Raji (cell line): Measurements from ENCODE around the gene CERS6.

Experiments
- POLR2A ChIP-seq: IDR thresholded peaks from 2 replicates; pipeline ENCODE4 v1.6.1; 2011; ENCODE audit warnings: low read depth, low read length, control low read depth; ENCODE audit not compliant: insufficient read depth

Gene CERS6

DNA sequence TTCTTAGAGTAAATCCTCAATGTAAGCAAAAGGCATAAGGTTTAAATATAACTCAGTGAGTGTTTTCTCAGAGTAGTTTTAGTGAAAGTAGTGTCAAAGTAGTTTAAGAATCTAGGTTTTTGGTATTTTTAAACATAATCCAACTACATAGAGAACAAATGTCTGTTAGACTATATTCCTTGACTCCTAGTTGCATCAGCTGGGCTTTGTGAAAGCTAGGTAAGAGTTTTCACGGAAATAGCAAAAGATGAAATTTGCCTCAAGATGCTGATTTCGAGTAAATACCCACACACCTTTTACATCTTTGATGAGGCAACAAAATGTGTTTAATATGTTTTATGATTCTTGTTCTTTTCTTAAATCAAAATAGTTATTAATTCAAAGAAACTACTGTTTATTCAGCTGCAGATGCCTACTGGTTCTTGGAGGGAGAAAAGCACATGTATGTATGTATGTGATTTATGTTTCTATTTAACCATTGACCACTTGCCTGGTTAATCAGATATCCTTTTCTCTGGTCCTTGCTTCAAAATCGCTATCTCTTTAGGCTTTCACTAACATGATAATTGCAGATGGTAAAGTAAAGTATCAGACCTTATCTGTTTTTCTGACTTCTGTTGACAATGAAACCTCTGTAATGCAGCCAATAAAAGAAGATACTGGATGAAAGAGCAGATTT is 229.0 kb downstream of the CERS6 start:
- no peak for TF ChIP-seq POLR2A

DNA sequence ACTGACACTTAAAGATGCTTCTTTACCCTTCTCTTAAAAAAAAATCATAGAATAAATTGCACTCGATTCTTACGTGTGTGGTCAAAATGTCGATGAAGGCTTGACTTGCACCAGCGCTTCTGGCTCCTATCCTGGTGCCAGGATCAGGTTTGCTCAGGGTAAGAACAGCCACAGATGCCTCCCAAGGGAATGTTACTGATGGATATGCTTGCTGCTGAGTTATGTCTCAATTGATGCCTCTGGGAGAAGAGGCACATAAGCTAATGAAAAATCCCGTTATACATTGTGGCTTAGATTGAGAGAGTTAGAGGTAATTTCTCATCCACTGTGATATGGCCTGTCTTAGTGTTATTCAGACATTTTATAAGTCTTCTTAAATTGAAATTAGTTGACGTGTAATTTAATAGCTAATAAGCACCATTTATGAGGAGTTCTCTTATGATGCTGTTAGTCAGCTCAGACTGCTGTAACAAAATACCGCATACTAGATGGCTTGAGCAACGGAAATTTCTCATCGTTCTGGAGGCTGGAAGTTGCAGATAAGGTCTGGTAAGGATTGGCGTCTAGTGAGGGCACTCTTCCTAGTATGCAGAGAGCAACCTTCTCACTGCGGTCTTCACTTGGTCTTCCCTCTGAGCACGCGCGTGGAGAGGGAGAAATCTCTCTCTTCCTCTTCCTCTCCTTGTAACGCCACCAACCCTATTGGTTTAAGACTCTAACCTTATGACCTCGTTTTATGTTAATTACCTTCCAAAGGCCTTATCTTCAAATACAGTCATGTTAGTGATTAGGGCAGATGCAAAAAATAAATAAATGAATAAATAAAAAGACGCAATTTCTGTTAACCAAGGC is 229.8 kb downstream of the CERS6 start:
- TF ChIP-seq POLR2A = no peak

DNA sequence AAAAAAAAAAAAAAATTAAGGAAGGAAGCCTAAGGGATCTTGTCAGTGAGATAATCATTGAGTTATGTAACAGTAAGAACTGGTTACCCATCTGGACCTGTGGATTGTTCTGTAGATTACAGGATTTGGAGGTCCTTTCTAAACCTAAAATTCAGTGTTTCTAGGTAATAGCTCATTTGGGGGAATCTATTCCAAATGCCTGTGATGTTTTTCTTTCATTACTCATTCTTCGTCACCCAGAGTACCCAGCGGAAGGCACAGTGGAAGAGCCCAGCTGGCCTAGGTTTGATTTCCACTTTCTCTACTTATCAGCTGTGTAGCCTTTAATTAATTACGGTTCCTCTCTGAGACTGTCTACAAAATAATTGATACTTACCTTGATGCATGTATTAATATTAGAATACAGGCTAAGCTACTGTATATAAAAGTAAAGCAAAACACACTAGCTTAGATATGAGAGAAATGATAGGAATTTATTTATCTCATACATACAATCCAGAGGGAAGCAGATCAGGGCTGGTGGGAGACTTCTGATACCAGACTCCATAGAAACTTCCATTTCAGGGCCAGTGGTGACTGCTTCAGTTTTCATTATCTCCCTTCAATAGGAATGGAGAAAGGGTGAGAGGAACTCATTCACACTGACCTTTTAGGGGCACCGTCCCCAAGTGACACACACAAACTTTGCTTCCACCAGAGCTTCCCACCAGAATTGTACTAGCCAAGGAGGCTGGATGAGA is 230.6 kb downstream of the CERS6 start:
- no peak for TF ChIP-seq POLR2A

DNA sequence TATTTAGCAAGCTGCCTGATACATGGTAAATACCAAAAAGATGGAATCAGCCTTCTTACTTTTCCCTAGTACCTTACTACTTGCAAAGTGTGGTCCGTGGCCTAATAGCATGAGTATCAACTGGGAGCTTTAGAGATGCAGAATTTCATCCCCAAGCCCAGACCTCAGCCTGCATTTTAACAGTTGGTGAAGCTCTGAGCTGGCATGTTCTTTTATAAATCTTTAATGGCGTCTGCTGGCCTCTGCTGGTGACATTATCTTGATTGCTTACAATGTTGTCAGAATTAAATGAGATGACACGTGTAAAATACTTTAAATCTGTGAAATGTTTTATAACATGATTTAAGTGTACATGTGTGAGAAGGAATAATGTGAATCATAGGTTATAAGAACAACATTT is 231.2 kb downstream of the CERS6 start:
- TF ChIP-seq POLR2A = no peak

DNA sequence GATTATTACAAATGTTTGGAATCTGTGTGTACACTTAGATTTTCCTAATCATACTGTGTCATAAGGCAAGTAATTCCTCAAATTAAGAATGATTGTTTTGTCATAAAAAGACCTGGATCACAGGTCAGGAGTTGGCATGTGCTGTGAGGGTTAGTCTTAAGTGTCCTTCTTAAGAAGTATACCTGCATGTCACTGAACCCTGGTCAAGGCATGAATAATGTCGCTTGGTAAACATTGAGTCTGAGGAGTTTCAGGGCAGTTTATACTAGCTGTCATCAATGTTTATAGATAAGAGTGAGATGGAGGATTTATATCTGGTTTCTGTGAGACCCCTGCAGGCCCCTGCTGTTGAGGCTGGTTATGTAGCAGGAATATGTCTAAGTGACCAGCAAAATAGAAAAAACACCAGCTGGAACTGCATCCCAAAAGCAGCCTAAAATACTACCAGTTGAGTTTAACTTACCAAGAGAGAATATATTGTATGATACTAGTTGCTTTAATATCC is 234.4 kb downstream of the CERS6 start:
- TF ChIP-seq POLR2A = no peak

DNA sequence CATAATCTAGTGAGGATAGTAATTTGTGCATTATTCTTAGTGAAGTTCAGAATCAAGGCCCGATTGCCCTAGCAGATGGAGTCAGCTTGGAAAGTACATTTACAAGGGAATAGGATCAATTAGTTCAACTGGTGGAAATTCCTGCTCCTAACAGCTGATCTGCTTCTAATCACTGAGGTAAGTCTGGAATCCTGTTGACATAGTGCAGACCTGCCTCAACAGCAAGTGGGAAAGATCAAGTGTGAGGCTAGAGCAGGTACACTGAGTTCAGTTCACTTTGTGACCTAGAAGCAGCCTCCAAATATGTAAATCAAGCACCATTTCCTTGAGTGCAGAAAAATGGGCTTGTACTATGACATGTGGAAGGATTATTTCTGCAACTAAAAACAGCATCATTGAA is 235.1 kb downstream of the CERS6 start:
- TF ChIP-seq POLR2A = no peak

DNA sequence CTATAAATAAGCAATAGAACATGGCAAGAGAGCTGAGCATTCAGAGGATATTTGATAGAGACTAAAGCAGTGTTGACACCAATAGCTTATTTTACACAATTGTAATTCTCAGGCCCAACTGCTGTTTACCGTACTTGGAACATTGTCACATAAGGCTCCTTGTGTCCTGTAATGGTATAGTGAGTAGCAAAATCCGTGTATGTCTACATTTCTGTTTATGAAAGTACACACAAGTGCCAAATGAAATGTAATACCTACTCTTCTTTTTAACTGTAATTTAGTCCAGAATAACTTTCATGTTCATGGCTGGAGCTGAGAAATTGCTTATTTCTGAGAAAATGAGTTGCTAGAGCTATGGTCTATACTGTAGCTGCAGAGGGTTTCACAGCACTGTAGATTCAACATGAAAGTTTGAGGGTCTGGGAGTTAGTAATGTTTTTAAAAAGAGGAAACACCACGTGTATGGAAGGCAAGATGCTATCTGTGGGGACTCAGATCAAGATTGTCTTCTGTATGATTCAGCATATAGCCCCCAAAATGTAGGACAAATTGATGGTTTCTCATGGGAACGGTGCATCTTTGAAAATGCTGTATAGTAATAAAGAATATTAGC is 236.2 kb downstream of the CERS6 start:
- TF ChIP-seq POLR2A = no peak

DNA sequence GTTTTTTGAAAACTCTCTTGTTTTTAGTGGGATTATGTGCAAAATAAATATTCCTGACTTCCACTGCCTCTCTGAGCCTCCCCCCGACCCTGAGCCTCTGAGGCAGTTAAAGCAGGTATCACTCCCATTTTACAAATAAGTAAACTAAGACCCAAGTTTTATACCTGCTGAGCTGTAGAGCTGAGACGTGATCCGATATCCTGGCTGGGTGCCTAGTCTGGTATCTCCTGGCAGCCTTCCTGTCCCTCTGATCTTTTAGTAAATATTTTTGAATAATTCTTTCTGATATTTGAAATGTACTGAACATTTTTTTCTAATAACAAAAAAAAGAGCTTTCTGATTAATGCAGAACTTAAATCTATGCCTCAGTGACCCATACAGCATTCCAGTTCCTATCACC is 238.1 kb downstream of the CERS6 start:
- TF ChIP-seq POLR2A = no peak

DNA sequence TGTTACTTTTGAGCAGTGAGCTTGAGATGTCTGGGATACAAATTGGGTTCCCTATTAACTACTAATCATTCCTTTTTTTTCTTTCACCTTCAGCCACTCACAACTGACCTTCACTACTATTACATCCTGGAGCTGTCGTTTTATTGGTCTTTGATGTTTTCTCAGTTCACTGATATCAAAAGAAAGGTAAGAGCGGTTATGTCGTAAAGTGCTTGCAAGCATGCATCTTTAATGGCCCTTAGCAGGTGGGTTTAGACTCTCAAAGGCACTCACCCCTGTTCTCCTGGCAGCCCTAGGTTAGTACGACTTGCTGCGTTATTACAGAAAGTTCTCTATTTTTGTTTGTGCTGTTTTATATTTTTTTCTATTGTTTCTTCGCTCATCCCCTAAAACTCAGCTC is 238.8 kb downstream of the CERS6 start:
- TF ChIP-seq POLR2A = no peak

DNA sequence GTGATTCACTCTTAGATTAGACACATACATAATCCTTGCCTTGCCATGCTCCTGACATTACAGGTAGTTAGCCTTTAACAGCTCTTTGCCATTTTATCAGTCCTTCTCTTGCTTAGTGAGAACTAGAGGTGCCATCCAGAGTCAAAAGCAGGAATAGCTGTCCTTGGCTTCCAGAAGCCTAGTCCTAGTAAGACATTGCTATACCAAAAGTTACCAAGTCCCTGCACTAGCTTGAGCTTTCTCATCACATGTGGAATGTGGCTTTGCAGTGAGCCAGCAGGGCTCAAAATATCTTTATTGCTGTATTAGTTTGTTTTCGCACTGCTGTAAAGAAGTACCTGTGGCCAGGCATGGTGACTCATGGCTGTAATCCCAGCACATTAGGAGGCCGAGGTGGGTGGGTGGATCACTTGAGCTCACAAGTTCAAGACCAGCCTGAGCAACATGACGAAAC is 241.6 kb downstream of the CERS6 start:
- no peak for TF ChIP-seq POLR2A

DNA sequence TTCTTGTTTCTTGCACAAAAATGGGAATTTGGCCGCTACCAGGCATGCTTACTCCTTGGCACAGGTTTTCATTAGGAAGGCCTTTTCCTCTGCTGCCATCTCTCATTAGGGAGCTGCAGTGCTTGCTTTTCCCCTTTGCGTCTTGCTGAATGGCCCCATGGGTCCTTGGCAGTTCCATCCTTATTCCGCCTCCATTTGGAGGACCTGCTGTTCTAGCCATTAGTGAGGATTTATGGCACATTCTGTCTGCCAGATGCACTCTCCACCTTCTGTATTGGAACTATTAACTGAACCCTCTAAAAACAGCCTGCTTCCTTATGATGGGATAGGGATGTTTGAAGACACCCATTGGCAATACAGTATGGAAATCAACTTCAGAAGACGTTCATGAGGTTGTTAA is 242.9 kb downstream of the CERS6 start:
- no peak for TF ChIP-seq POLR2A

DNA sequence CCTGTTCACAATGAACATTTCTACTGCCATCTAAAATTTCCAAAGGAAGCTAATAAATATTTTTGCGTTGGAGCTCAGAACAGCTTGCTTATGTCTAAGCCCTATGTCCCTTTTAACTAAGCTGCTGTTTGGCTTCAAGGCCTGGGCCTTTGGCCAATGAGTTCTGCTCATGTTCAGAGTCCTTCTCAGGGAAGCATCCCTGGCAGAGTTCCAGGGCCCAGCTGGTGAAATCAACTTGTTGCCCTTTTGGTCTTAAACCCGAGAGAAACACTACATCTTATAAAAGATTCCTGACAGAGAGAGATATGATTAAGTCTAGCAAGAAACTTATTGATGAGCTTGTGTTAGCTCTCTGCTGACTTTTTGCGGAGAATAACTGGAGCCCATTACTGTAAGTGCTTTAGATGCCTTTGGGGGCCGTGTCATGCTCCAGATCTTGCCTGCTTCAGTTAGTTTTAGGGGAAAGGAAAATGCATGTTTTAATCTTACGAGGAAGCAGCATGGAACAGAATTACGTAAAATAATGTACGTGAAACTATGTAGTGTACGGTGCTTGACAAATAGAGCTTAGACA is 243.9 kb downstream of the CERS6 start:
- no peak for TF ChIP-seq POLR2A

DNA sequence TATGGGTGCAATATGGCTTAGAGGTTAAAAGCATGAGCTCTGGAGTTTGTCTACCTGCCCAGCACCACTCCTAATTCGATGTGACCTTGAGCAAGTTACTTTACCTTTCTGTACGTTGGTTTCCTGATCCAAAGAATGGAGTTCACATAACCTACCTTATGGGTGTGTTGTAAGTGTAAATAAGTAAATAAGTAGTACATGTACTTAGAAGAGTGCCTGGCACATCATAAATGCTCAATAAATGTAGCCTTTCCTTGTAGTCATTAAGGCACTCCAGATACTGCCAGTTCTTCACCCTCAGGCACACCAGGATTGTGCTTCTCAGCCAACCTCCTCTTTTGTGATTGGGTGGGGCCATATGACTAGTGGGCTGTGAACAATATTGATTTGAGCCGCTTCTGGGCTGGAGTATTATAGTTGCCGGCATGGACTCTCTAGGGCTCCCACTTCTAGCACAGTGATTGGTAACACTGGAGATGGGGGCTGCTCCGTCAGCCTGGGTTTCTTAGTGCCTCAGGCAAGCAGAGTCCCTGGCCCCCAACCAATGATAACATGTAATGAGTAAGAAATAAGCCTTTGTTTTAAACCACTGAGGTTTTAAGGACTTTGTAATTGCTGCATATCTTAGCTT is 244.7 kb downstream of the CERS6 start:
- no peak for TF ChIP-seq POLR2A

DNA sequence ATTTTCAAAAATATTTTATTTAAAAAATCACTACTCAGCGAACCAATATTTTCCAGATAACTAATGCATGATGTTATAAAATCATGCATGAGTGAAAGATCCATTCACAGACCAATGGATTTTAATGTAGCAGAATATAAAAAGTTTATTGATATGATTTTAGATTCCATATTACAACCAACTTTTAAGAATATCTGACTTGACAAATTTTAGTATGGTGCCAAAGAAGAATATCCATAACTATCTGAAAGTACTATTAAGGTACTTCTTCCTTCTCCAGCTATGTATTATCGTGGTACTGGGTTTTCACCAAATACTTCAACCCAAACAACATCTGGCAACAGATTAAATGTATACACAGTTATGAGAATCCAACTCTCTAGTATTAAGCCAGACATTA is 246.5 kb downstream of the CERS6 start:
- TF ChIP-seq POLR2A = no peak
